HG03025 (cell line): ENCODE measurements around the gene LINGO1.

Experiments
- ATAC-seq: cut with Tn5 transposase; IDR thresholded peaks from one replicate; pipeline ENCODE4 v1.9.1; 2021; ENCODE audit warnings: mild to moderate bottlenecking, moderate library complexity; ENCODE audit not compliant: unreplicated experiment, low FRiP score

LINGO1 gene

GRCh38 chr15:77598644-77599043 is 34.1 kb downstream of the LINGO1 start:
- no peak for ATAC-seq

- no peak for ATAC-seq
These were observed 34.8 kb downstream of the LINGO1 start for GRCh38 chr15:77597804-77598453.

GRCh38 chr15:77596821-77597803 is 35.6 kb downstream of the LINGO1 start:
- no peak for ATAC-seq

- no peak for ATAC-seq
These were observed 37.5 kb downstream of the LINGO1 start for GRCh38 chr15:77595231-77595630.

- ATAC-seq: no peak
These were observed 40.0 kb downstream of the LINGO1 start for GRCh38 chr15:77592758-77593157.

GRCh38 chr15:77591968-77592613 is 40.6 kb downstream of the LINGO1 start:
- no peak for ATAC-seq

GRCh38 chr15:77589839-77590238 is 42.9 kb downstream of the LINGO1 start:
- no peak for ATAC-seq

- ATAC-seq: no peak
These were observed 44.6 kb downstream of the LINGO1 start for GRCh38 chr15:77588126-77588525.

- ATAC-seq: no peak
These were observed 48.0 kb downstream of the LINGO1 start for GRCh38 chr15:77584691-77585090.

- no peak for ATAC-seq
These were observed 48.5 kb downstream of the LINGO1 start for GRCh38 chr15:77584201-77584600.

GRCh38 chr15:77582763-77583162 is 49.9 kb downstream of the LINGO1 start:
- ATAC-seq: no peak

GRCh38 chr15:77581896-77582569 is 50.7 kb downstream of the LINGO1 start:
- no peak for ATAC-seq

GRCh38 chr15:77580996-77581682 is 51.6 kb downstream of the LINGO1 start:
- no peak for ATAC-seq

- ATAC-seq: no peak
These were observed 53.1 kb downstream of the LINGO1 start for GRCh38 chr15:77579498-77580188.

- ATAC-seq: no peak
These were observed 53.9 kb downstream of the LINGO1 start for GRCh38 chr15:77578641-77579372.

- no peak for ATAC-seq
These were observed 55.3 kb downstream of the LINGO1 start for GRCh38 chr15:77577366-77577950.

- no peak for ATAC-seq
These were observed 56.2 kb downstream of the LINGO1 start for GRCh38 chr15:77576538-77576937.

- ATAC-seq: no peak
These were observed 57.3 kb downstream of the LINGO1 start for GRCh38 chr15:77575203-77575934.
